Endothelial cell of umbilical vein (primary cell): ENCODE data around the gene TREH. TPM values are rescaled to one million over a fixed set of nuclear protein-coding genes. Genes with fewer than 3 reads are reported as not detected.

Experiments used
- BruUV-seq: library from RNA; stranded (reverse); fragments of 400-500 nt; replicated peaks from 2 replicates; lab custom pipeline; 2021; lab: Mats Ljungman, UMichigan
- CTCF ChIA-PET: fragments of 300-600, 350-600 bp; sonication (Branson Sonifier 250); formaldehyde crosslinking; loops from one replicate; lab custom pipeline; 2021; ENCODE audit warnings: antibody characterized with exemption, inconsistent platforms; lab: Charles Lee
- POLR2A ChIA-PET: fragments of 300-600, 350-600 bp; sonication (Branson Sonifier 250); formaldehyde crosslinking; loops from one replicate; lab custom pipeline; 2021; ENCODE audit warnings: antibody characterized with exemption, inconsistent platforms; lab: Charles Lee
- DNase-seq: peaks from one replicate; pipeline ENCODE4 v3.0.0-alpha.2; 2011; ENCODE audit warnings: low read depth, low spot score
- FAIRE-seq: peaks from 2 replicates; lab custom pipeline; 2011; peaks lifted over from hg19 to GRCh38; lab: Jason Lieb, UNC
- H2AFZ ChIP-seq: 2 replicates; pipeline ENCODE4 v1.6.0; 2012; ENCODE audit warnings: low read depth, low read length, control low read depth, inconsistent platforms
- H3K27ac ChIP-seq: 2 replicates; pipeline ENCODE4 v1.5.1; 2011; ENCODE audit warnings: low read depth, mild to moderate bottlenecking, control low read depth, low read length, moderate library complexity; ENCODE audit not compliant: insufficient read depth
- H3K27me3 ChIP-seq, 2 experiments: 2 replicates each; pipeline versions ENCODE4 v1.6.0 to v1.6.1; 2011; ENCODE audit warnings: low read length in 2 of 2, mixed read lengths in 1 of 2; ENCODE audit not compliant: control insufficient read depth in 2 of 2, insufficient read depth in 2 of 2
- H3K36me3 ChIP-seq, 2 experiments: 2 replicates in 1 of 2; 3 replicates in 1 of 2; pipeline ENCODE4 v1.5.1; 2011; ENCODE audit warnings: low read length in 2 of 2, mild to moderate bottlenecking in 1 of 2, moderate library complexity in 1 of 2; ENCODE audit not compliant: control insufficient read depth in 2 of 2, insufficient read depth in 2 of 2; ENCODE audit errors: extremely low read depth in 1 of 2
- H3K4me1 ChIP-seq: 3 replicates; pipeline ENCODE4 v1.5.1; 2011; ENCODE audit warnings: mild to moderate bottlenecking, low read length; ENCODE audit not compliant: control insufficient read depth, insufficient read depth; ENCODE audit errors: extremely low read depth
- H3K4me2 ChIP-seq: 2 replicates; pipeline ENCODE4 v1.6.1; 2011; ENCODE audit warnings: low read length, control low read depth, mixed read lengths; ENCODE audit not compliant: insufficient read depth
- H3K4me3 ChIP-seq, 3 experiments: fragments of 200-600 bp in 1 of 3; sonication (generic), shearing (Covaris generic) in 1 of 3; replicated peaks in 1 of 3; 2 replicates each; pipeline ENCODE4 v1.5.1; 2011 to 2016; ENCODE audit warnings: control low read depth in 3 of 3, low read length in 3 of 3, mild to moderate bottlenecking in 2 of 3, inconsistent platforms in 1 of 3, low read depth in 1 of 3, moderate library complexity in 1 of 3; ENCODE audit not compliant: insufficient read depth in 1 of 3
- H3K79me2 ChIP-seq: 2 replicates; pipeline ENCODE4 v1.6.0; 2012; ENCODE audit warnings: low read length, inconsistent platforms; ENCODE audit not compliant: control insufficient read depth, insufficient read depth
- H3K9ac ChIP-seq: replicated peaks from 2 replicates; pipeline ENCODE3; 2011; ENCODE audit warnings: low read length, control low read depth; ENCODE audit not compliant: insufficient read depth; ENCODE audit errors: extremely low read depth
- H3K9me1 ChIP-seq: replicated peaks from 3 replicates; pipeline ENCODE4 v1.6.0; 2011; ENCODE audit warnings: mild to moderate bottlenecking, low read length; ENCODE audit not compliant: control insufficient read depth, insufficient read depth; ENCODE audit errors: extremely low read depth
- H3K9me3 ChIP-seq: replicated peaks from 2 replicates; pipeline ENCODE4 v1.5.1; 2012; ENCODE audit warnings: low read length, inconsistent platforms; ENCODE audit not compliant: control insufficient read depth, insufficient read depth
- H4K20me1 ChIP-seq: replicated peaks from 2 replicates; pipeline ENCODE3; 2011; ENCODE audit warnings: mild to moderate bottlenecking, low read length; ENCODE audit not compliant: control insufficient read depth, insufficient read depth; ENCODE audit errors: extremely low read depth
- CTCF ChIP-seq, 2 donors: IDR thresholded peaks; 1 replicate in 1 of 2; 2 replicates in 1 of 2; pipeline ENCODE4 v1.5.1; 2011; ENCODE audit warnings: low read length in 2 of 2, mild to moderate bottlenecking in 2 of 2, moderate library complexity in 2 of 2, control low read depth in 1 of 2, inconsistent platforms in 1 of 2, low read depth in 1 of 2; ENCODE audit not compliant: insufficient read depth in 1 of 2; ENCODE audit errors: extremely low read depth in 1 of 2
- EZH2 ChIP-seq: IDR thresholded peaks from 2 replicates; pipeline ENCODE4 v1.6.1; 2012; ENCODE audit warnings: borderline replicate concordance, low read depth, mild to moderate bottlenecking, moderate library complexity, low read length, inconsistent platforms; ENCODE audit not compliant: severe bottlenecking
- FOS ChIP-seq: IDR thresholded peaks from 2 replicates; pipeline ENCODE4 v1.6.1; 2011; ENCODE audit warnings: mild to moderate bottlenecking, low read length, moderate library complexity, borderline replicate concordance; ENCODE audit not compliant: insufficient read depth
- GATA2 ChIP-seq: IDR thresholded peaks from 2 replicates; pipeline ENCODE4 v1.7.0; 2011; ENCODE audit warnings: low read depth, mild to moderate bottlenecking, moderate library complexity, mixed read lengths, low read length; ENCODE audit not compliant: insufficient read length, insufficient read depth
- JUN ChIP-seq: IDR thresholded peaks from 2 replicates; pipeline ENCODE4 v1.6.1; 2011; ENCODE audit warnings: borderline replicate concordance, low read depth; ENCODE audit not compliant: insufficient read length, insufficient read depth
- MAX ChIP-seq: IDR thresholded peaks from 2 replicates; pipeline ENCODE4 v1.6.1; 2011; ENCODE audit not compliant: insufficient read depth, insufficient read length
- MYC ChIP-seq: IDR thresholded peaks from one replicate; pipeline ENCODE4 v1.6.1; 2011; ENCODE audit warnings: mild to moderate bottlenecking, low read depth, low read length
- POLR2A ChIP-seq: IDR thresholded peaks from 2 replicates; pipeline ENCODE4 v1.6.1; 2012; ENCODE audit warnings: low read depth, mild to moderate bottlenecking, control low read depth, low read length
- POLR2AphosphoS5 ChIP-seq: IDR thresholded peaks from 2 replicates; pipeline ENCODE4 v1.6.1; 2012; ENCODE audit warnings: low read depth, mild to moderate bottlenecking, control low read depth, low read length, moderate library complexity; ENCODE audit not compliant: insufficient read depth
- dilution Hi-C: fragments of 300-500 bp; cut with MboI; formaldehyde crosslinking; loops from one replicate; pipeline ENCODE4 v1.15.0; 2019; ENCODE audit warnings: low sequenced_read_pairs; ENCODE audit not compliant: extremely low pct_ligation_motif_present
- intact Hi-C: fragments of 100-400 bp; cut with micrococcal nuclease; formaldehyde crosslinking; loops from one replicate; pipeline ENCODE4 v1.10.0; 2022
- polyA plus RNA-seq, 4 experiments: library from polyadenylated mRNA; depleted of rRNA in 3 of 4; stranded (reverse) in 3 of 4; unstranded in 1 of 4; fragments of >200 nt; gene quantifications; 2 replicates each; pipeline versions ENCODE4 v1.2.1 to v1.2.3, GENCODE V29; 2011 to 2012; ENCODE audit warnings: missing spikeins in 1 of 4
- total RNA-seq: library from RNA; stranded (reverse); gene quantifications from 2 replicates; pipeline ENCODE4 v1.2.3, GENCODE V29; 2021

Gene TREH
- total and polyA plus RNA-seq, 2 donors (not counting 3 experiments of a cell fraction or from before 2014, with no cell fraction given), result not detected

- H3K9me3 ChIP-seq, result no peaks in the 10 kb centered on the region
- H3K36me3 ChIP-seq, result peaks cover 4 to 14% of the 10 kb centered on the region in 2 experiments
- peak; percentile 29 for DNase-seq
- H3K4me3 ChIP-seq, result peak overlapping the region; percentile 39 to 60 (median 59)
- peak overlapping the region; percentile 86 for H3K4me2 ChIP-seq
- CTCF ChIA-PET, result interaction anchor here (1.0 to 9.3 kb wide), 4 partner anchors 10 to 25 kb away, joined by 3 to 138 read pairs (median 44); no protein-coding TSS in a partner anchor
- FAIRE-seq, result peak; percentile 82
- H3K9ac ChIP-seq, result peak overlapping the region; percentile 83
- dilution Hi-C loops (no loop called here), intact Hi-C loops (loop anchor here (2.0 to 5.0 kb wide), 2 partner anchors 25 to 182 kb away; partner anchors contain the start of gene DDX6)
- no peaks in the 10 kb centered on the region for H3K27me3 ChIP-seq
- POLR2A ChIA-PET, result interaction anchor here (0.6 to 4.1 kb wide), 3 partner anchors 9 to 71 kb away, joined by 7 to 29 read pairs (median 14); no protein-coding TSS in a partner anchor
- H3K79me2 ChIP-seq, result peaks cover 46% of the 10 kb centered on the region
- peak overlapping the region; percentile 1 for H2AFZ ChIP-seq
- peak overlapping the region; percentile 80 for H3K27ac ChIP-seq
- no TSS peak for BruUV-seq
- TF ChIP-seq JUN (no peak), GATA2 (no peak), CTCF (IDR thresholded peaks at IDR 0.05; ENCODE audit: extremely low read depth in 1 of 2, insufficient read depth in 1 of 2, low read depth in 1 of 2, low read length in 2 of 2) (no peak), EZH2 (no peak), FOS (no peak), MAX (no peak), POLR2A (no peak), POLR2AphosphoS5 (no peak), MYC (no peak)
- no peaks in the 10 kb centered on the region for H4K20me1 ChIP-seq
- peaks cover 47% of the 10 kb centered on the region for H3K4me1 ChIP-seq
- H3K9me1 ChIP-seq, result no peaks in the 10 kb centered on the region
Measured at GRCh38 chr11:118610225-118610772, 69.2 kb downstream of the TREH start.
